ENCODE measurements around the gene ABCC5.

Gene ABCC5

DNA sequence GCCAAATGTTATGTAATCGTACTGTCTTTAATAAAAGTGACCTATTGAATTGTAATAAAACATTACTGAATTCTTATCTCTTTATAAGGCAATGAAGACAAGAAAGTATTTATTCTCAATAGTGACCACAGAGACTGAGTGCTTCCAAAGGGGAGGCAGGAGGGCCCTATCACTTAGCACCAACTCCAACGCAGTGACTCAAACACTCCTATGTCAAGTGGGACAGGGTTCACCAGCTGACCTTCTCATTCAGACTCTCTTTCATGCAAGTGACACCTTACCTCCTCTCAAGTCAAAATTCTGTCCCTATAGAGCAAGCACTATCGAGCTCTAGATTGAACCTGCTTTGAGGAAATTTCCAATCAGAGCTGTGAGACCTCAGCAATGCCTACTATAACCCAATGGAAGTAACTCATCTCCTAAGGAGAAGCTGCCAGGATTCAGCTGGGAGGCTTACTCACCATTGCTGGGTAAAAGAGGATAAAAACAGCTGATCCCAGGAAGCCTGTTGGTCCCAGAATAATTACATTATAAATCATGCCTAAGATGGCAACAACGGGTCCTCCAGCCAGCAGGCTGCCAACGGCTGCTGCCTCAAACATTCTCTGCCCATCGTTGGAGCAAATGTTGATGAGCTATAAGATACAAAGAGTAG is 35.6 kb downstream of the ABCC5 start:
- no peak overlapping the region for H3K27ac ChIP-seq
- H3K4me3 ChIP-seq, result no peak overlapping the region
- no peak for TF ChIP-seq Cebpa-rat (IDR thresholded peaks at IDR 0.05)
- no peak overlapping the region for H3K9ac ChIP-seq
- no peaks in the 10 kb centered on the region for H4K20me1 ChIP-seq
- H3K27me3 ChIP-seq, result no peaks in the 10 kb centered on the region
- peaks cover 94% of the 10 kb centered on the region for H3K36me3 ChIP-seq
- peaks cover 16% of the 10 kb centered on the region for H3K4me1 ChIP-seq
- H3K9me3 ChIP-seq, result no peaks in the 10 kb centered on the region
- H3K4me2 ChIP-seq, result no peak overlapping the region

DNA sequence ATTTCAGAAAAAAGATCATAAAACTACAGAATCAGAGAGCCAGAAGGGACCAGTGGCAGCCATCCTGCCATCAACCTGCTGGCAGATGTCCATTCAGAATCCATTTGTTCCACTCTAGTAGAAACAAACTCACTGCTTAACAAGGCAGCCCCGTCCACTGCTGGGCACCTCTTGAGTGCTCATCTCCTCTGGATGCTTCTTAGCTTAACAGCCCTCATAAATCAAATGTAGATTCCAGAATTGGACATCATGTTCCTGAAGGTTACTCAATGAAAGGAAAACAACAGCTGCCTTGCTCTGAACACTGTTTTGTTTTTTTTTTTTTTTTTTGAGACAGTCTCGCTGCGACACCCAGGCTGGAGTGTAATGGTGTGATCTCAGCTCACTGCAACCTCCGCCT is 37.3 kb downstream of the ABCC5 start:
- Histone ChIP-seq H3K9me3 (no peaks in the 10 kb centered on the region), H4K20me1 (no peaks in the 10 kb centered on the region), H3K27ac (no peak overlapping the region), H3K4me3 (no peak overlapping the region), H3K4me1 (peaks cover 17% of the 10 kb centered on the region), H3K9ac (no peak overlapping the region), H3K27me3 (no peaks in the 10 kb centered on the region), H3K36me3 (peaks cover 79% of the 10 kb centered on the region), H3K4me2 (no peak overlapping the region)
- TF ChIP-seq Cebpa-rat (IDR thresholded peaks at IDR 0.05), result no peak

DNA sequence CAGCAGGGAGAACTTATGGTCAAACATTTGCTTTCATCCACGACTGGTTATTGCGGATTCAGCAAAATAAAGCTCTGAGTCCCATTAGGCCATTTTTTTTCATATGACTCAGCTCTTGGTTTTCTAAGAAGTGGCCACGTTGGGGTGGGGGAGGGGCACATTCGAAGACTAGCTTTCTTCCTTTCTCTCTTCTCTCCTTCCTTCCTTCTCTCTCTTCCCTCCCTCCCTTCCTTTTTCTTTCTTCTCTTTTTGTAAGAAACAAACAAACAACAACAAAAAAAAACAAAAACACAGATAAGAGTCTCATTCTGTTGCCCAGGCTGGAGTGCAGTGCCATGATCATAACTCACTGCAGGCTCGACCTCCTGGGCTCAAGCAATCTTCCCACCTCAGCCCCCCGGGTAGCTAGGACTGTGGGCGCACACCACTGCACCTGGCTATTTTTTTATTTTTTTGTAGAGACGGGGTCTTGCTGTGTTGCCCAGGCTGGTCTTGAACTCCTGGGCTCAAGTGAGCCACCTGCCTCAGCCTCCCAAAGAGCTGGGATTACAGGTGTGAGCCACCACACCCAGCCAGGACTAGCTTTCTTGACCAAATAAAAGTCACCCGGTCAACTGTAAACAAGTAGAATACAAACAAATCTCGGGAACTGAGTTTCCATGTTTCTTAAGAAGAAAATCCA is 41.6 kb downstream of the ABCC5 start:
- TF ChIP-seq Cebpa-rat (IDR thresholded peaks at IDR 0.05), result no peak
- no peak overlapping the region for H3K9ac ChIP-seq
- H3K27ac ChIP-seq, result no peak overlapping the region
- H3K9me3 ChIP-seq, result no peaks in the 10 kb centered on the region
- no peak overlapping the region for H3K4me3 ChIP-seq
- no peaks in the 10 kb centered on the region for H4K20me1 ChIP-seq
- H3K4me2 ChIP-seq, result no peak overlapping the region
- H3K36me3 ChIP-seq, result peaks cover 59% of the 10 kb centered on the region
- H3K4me1 ChIP-seq, result peaks cover 6% of the 10 kb centered on the region
- no peaks in the 10 kb centered on the region for H3K27me3 ChIP-seq

DNA sequence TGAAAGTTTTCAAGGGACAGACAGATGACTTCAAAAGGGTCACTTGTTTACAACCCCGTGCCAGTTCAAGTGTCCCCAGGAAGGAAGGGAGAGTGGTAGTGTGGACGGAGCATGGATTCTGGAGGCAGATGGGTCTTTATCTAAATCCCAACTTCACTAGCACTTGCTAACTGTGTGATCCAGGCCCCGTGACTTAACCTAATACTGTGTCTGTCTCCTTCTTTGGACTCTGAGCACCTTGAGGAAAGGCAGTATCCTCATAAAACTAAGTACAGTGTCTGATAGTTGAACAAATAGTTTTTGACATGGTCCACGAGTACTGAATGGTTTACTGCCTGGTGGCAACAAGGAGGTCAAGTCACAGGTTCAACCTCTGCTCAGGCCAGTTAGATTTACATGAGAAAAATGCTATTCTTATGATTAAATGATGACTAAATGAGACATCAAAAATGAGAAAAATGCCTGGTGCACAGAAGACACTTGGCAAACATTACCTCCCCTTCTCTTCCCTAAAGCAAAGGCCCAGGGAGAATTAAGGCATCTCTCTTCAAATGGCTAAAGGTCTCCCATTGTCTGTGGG is 48.9 kb downstream of the ABCC5 start:
- Histone ChIP-seq H4K20me1 (no peaks in the 10 kb centered on the region), H3K36me3 (peaks cover 89% of the 10 kb centered on the region), H3K4me1 (peaks cover 12% of the 10 kb centered on the region), H3K27ac (no peak overlapping the region), H3K9ac (no peak overlapping the region), H3K27me3 (no peaks in the 10 kb centered on the region), H3K4me2 (no peak overlapping the region), H3K9me3 (no peaks in the 10 kb centered on the region), H3K4me3 (no peak overlapping the region)
- TF ChIP-seq Cebpa-rat (IDR thresholded peaks at IDR 0.05), result no peak

DNA sequence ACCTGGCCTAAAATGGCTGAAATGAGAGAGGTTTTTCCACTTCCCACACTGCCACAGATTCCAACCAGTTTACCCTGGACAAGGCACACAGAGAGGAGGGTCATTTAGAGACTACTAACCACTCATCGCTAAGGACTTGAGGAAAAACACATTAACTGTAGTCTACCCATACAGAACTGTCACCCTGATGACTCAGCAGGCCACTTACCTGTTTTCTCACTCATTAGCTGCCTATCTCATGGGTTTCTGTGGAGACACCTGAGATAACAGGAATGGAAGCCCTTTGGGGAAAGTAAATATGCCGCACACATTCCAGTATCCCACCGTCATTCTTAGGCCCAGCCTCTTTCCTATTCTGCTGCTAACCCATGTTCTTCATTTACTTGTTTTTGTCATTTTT is 50.0 kb downstream of the ABCC5 start:
- Histone ChIP-seq H3K4me3 (no peak overlapping the region), H3K4me1 (peaks cover 12% of the 10 kb centered on the region), H3K9me3 (no peaks in the 10 kb centered on the region), H3K27ac (no peak overlapping the region), H3K36me3 (peaks cover 95% of the 10 kb centered on the region), H3K27me3 (no peaks in the 10 kb centered on the region), H3K4me2 (no peak overlapping the region), H4K20me1 (no peaks in the 10 kb centered on the region), H3K9ac (no peak overlapping the region)
- TF ChIP-seq Cebpa-rat (IDR thresholded peaks at IDR 0.05), result no peak

DNA sequence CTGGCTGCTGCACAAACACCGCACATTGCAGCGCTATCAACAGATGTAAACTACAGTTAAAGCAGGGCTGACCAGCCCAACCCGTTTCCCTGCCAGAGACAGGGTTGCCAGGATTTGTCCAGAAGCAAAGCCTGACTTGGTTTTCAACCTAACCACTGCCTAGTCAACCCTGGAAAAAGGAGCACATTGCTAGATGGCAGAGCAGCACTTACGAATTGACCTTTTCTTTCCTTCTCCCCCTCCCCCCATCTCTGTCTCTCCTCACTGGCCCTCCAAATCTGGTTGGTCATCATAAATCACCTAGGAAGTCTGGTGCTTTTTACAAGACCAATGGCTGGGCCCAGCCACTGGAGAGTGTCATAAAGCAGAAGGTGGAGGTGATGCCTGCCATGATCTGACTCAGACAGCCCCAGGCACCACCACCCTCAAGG is 51.3 kb downstream of the ABCC5 start:
- Histone ChIP-seq H3K27ac (no peak overlapping the region), H4K20me1 (no peaks in the 10 kb centered on the region), H3K4me2 (0 out of 2 replicates have a peak overlapping the region, but pooled peaks have one; percentile 9), H3K27me3 (no peaks in the 10 kb centered on the region), H3K9ac (no peak overlapping the region), H3K36me3 (peaks cover 95% of the 10 kb centered on the region), H3K4me1 (peaks cover 12% of the 10 kb centered on the region), H3K4me3 (no peak overlapping the region), H3K9me3 (no peaks in the 10 kb centered on the region)
- no peak for TF ChIP-seq Cebpa-rat (IDR thresholded peaks at IDR 0.05)

DNA sequence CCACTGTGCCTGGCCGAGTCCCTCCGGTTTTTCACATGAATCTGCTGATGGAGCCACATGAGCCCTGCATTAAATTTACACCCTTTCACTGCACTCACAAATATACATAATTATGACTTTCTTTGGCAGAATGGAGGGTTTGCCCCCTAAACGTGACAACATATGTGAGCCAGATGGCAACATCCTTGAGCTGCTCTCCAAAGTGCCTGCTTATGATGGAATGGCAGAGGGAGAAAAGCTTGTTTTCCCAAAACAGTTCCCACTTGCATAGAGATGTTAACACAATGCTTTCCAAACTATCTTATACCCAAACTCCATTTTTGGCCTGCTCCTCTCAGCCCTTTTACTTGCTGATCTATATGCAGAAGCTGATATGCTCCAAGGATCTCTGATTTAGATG is 54.9 kb downstream of the ABCC5 start:
- H4K20me1 ChIP-seq, result no peaks in the 10 kb centered on the region
- H3K36me3 ChIP-seq, result peaks cover 92% of the 10 kb centered on the region
- H3K4me2 ChIP-seq, result no peak overlapping the region
- no peaks in the 10 kb centered on the region for H3K9me3 ChIP-seq
- H3K27ac ChIP-seq, result no peak overlapping the region
- no peaks in the 10 kb centered on the region for H3K27me3 ChIP-seq
- H3K4me1 ChIP-seq, result peaks cover 12% of the 10 kb centered on the region
- no peak overlapping the region for H3K4me3 ChIP-seq
- TF ChIP-seq Cebpa-rat (IDR thresholded peaks at IDR 0.05), result no peak
- H3K9ac ChIP-seq, result no peak overlapping the region

DNA sequence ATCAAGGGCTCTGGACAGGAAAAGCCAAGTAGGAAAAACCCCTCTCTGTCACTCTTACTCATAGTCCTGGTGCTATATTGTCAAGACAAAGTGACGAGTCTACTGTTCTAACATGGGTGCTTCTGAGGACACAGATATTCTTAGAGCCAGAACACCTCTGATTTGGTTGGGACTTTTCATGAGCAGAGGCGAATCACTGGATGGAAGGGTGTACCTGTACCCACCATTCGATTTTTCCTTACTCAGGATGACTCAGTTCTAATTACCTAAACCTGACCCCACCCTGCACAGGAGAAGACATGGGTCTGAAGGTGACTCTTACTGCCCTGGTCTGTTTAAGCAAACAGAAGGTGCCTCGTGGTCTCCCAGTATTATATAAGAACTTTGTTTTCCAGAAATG is 58.5 kb downstream of the ABCC5 start:
- Histone ChIP-seq H3K27ac (no peak overlapping the region), H4K20me1 (no peaks in the 10 kb centered on the region), H3K4me3 (no peak overlapping the region), H3K4me2 (no peak overlapping the region), H3K36me3 (peaks cover 73% of the 10 kb centered on the region), H3K4me1 (peaks cover 3% of the 10 kb centered on the region; the same call in 1 of the 2 replicates), H3K9me3 (no peaks in the 10 kb centered on the region), H3K27me3 (no peaks in the 10 kb centered on the region), H3K9ac (no peak overlapping the region)
- no peak for TF ChIP-seq Cebpa-rat (IDR thresholded peaks at IDR 0.05)

DNA sequence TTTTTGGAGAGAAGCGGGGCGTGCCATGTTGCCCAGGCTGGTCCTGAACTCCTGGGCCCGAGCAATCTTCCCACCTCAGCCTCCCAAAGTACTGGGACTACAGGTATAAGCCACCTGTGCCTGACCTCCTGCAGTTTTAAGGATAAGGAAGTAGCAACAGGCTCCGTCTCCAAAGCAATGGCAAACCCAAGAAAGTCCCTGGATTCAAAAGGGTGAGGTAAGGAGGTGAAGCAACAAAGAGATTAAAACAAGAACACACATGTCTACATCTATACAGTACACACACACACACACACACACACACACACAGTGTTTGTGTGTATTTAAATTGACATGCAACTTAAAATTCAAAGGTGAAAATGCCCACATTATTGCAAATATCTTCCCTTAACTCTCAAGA is 58.9 kb downstream of the ABCC5 start:
- Histone ChIP-seq H3K27me3 (no peaks in the 10 kb centered on the region), H3K27ac (no peak overlapping the region), H3K36me3 (peaks cover 71% of the 10 kb centered on the region)

DNA sequence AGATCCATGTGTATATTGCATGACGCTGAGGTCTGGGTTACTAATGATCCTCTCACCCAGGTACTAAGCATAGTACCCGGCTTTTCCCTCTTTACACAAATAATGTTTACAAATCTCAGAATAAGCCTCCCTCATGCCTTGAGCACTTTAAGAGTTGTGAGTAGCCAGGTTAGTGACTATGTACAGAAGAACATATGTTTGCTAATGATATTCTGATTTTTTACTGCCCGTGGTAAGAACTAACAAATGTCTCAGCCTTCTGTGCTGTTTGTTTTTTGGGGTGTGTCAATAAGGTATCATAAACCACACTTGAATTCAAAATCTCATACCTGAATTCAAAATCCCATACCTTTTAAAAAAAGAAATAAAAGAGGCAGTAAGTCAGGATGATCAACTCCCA is 59.5 kb downstream of the ABCC5 start:
- H3K4me1 ChIP-seq, result peaks cover 12% of the 10 kb centered on the region
- no peak overlapping the region for H3K9ac ChIP-seq
- TF ChIP-seq Cebpa-rat (IDR thresholded peaks at IDR 0.05), result no peak
- H4K20me1 ChIP-seq, result no peaks in the 10 kb centered on the region
- H3K4me2 ChIP-seq, result no peak overlapping the region
- no peak overlapping the region for H3K27ac ChIP-seq
- peaks cover 65% of the 10 kb centered on the region for H3K36me3 ChIP-seq
- H3K4me3 ChIP-seq, result no peak overlapping the region
- H3K9me3 ChIP-seq, result no peaks in the 10 kb centered on the region
- H3K27me3 ChIP-seq, result no peaks in the 10 kb centered on the region

More for the DNA sequence above, 58.9 kb downstream of the ABCC5 start:
- no peak for TF ChIP-seq Cebpa-rat (IDR thresholded peaks at IDR 0.05)
- Histone ChIP-seq H4K20me1 (no peaks in the 10 kb centered on the region), H3K9ac (no peak overlapping the region), H3K4me3 (no peak overlapping the region), H3K4me1 (peaks cover 7% of the 10 kb centered on the region), H3K9me3 (no peaks in the 10 kb centered on the region), H3K4me2 (no peak overlapping the region)

Measured in BLaER1 (cell line).